ENCODE data around the gene S1PR2.

Gene S1PR2

GRCh38 chr19:10224337-10224736 is 6.8 kb downstream of the S1PR2 start:
- DNase-seq = no peak
- peaks cover 12% of the 10 kb centered on the region for H3K36me3 Mint-ChIP-seq (ENCODE audit: low read depth)
- TF ChIP-seq, protein P1, sequence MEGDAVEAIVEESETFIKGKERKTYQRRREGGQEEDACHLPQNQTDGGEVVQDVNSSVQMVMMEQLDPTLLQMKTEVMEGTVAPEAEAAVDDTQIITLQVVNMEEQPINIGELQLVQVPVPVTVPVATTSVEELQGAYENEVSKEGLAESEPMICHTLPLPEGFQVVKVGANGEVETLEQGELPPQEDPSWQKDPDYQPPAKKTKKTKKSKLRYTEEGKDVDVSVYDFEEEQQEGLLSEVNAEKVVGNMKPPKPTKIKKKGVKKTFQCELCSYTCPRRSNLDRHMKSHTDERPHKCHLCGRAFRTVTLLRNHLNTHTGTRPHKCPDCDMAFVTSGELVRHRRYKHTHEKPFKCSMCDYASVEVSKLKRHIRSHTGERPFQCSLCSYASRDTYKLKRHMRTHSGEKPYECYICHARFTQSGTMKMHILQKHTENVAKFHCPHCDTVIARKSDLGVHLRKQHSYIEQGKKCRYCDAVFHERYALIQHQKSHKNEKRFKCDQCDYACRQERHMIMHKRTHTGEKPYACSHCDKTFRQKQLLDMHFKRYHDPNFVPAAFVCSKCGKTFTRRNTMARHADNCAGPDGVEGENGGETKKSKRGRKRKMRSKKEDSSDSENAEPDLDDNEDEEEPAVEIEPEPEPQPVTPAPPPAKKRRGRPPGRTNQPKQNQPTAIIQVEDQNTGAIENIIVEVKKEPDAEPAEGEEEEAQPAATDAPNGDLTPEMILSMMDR (IDR thresholded peaks at IDR 0.05) = no peak

GRCh38 chr19:10223488-10224213 is 7.5 kb downstream of the S1PR2 start:
- H3K9me3 Mint-ChIP-seq = no peaks in the 10 kb centered on the region
- no peak for DNase-seq
- TF ChIP-seq, protein P1 (IDR thresholded peaks at IDR 0.05) = no peak
- peak overlapping the region; percentile 96 for H3K27ac Mint-ChIP-seq
- peaks cover 12% of the 10 kb centered on the region for H3K36me3 Mint-ChIP-seq (ENCODE audit: low read depth)
- peaks cover 44% of the 10 kb centered on the region for H3K4me1 Mint-ChIP-seq
- H3K4me3 Mint-ChIP-seq = no peak overlapping the region
- no peaks in the 10 kb centered on the region for H3K27me3 Mint-ChIP-seq (ENCODE audit: low read depth, poor library complexity)

More at GRCh38 chr19:10224337-10224736, 6.8 kb downstream of the S1PR2 start:
- peaks cover 45% of the 10 kb centered on the region for H3K4me1 Mint-ChIP-seq
- peak overlapping the region; percentile 96 for H3K27ac Mint-ChIP-seq
- H3K4me3 Mint-ChIP-seq = no peak overlapping the region
- H3K9me3 Mint-ChIP-seq = no peaks in the 10 kb centered on the region
- no peaks in the 10 kb centered on the region for H3K27me3 Mint-ChIP-seq (ENCODE audit: low read depth, poor library complexity)

DNA sequence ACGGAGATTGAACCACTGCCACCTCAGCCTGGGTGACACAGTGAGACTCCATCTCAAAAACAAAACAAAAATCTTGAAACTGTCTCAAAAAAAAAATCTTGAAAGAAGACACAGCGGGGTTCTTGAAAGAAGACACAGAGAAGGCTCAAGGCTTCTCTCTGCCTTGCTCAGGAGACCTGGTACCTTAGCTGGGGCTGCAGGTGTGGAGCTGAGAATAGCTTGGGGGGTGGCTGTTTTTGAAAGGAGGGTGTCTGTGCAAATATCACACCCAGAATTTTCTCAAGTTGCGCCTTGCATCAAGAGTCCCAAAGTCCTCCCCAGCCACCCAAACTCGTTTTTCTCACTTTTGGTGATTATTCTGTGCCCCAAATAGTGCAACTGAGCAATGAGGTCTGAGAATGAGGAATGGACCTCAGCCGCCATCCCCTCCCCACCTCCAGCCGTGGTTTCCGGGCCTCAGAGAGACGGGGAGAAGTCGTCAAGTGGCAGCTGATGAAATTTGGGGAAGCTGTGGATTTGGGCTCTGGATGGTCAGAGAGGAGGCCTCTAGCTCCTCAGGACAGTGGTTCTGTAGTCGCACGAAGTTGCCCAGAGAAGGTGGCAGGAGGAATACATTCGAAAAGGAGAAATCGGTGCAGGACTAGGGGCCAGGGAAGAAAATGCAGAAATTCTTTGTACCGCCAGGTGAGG is 8.8 kb downstream of the S1PR2 start:
- TF ChIP-seq, protein P1 (IDR thresholded peaks at IDR 0.05) = no peak
- no peak for DNase-seq
- H3K4me1 Mint-ChIP-seq = peaks cover 37% of the 10 kb centered on the region
- H3K9me3 Mint-ChIP-seq = no peaks in the 10 kb centered on the region
- no peaks in the 10 kb centered on the region for H3K27me3 Mint-ChIP-seq (ENCODE audit: low read depth, poor library complexity)
- H3K36me3 Mint-ChIP-seq (ENCODE audit: low read depth) = peaks cover 12% of the 10 kb centered on the region
- H3K27ac Mint-ChIP-seq = peak overlapping the region; percentile 89
- no peak overlapping the region for H3K4me3 Mint-ChIP-seq

GRCh38 chr19:10220695-10221094 is 10.4 kb downstream of the S1PR2 start:
- Mint-ChIP-seq H3K9me3 (no peaks in the 10 kb centered on the region), H3K27ac (peak overlapping the region; percentile 81), H3K36me3 (ENCODE audit: low read depth) (peaks cover 15% of the 10 kb centered on the region), H3K4me1 (peaks cover 24% of the 10 kb centered on the region), H3K4me3 (no peak overlapping the region), H3K27me3 (ENCODE audit: low read depth, poor library complexity) (peaks cover 4% of the 10 kb centered on the region)
- TF ChIP-seq, protein P1 (IDR thresholded peaks at IDR 0.05) = no peak
- no peak for DNase-seq

- Mint-ChIP-seq H3K9me3 (no peaks in the 10 kb centered on the region), H3K27me3 (ENCODE audit: low read depth, poor library complexity) (peaks cover 4% of the 10 kb centered on the region), H3K36me3 (ENCODE audit: low read depth) (peaks cover 15% of the 10 kb centered on the region), H3K4me3 (no peak overlapping the region), H3K4me1 (peaks cover 24% of the 10 kb centered on the region), H3K27ac (peak overlapping the region; percentile 71)
- DNase-seq = peak; percentile 33
- TF ChIP-seq, protein P1 (IDR thresholded peaks at IDR 0.05) = peak; percentile 38
Observed at GRCh38 chr19:10219678-10220077, 11.5 kb downstream of the S1PR2 start.

All from nephron progenitor cell (in vitro differentiated cells).